DND-41 (cell line): ENCODE measurements around the gene SCN5A.

Experiments used
- ATAC-seq: fragments of 200-7000 bp; cut with Tn5 transposase; 3 replicates; pipeline ENCODE4 v1.9.1; 2021; ENCODE audit warnings: low read depth; ENCODE audit not compliant: insufficient read depth
- DNase-seq: peaks from one replicate; pipeline ENCODE4 v3.0.0-alpha.2; 2020
- H2AFZ ChIP-seq: 2 replicates; pipeline ENCODE4 v1.6.0; 2012; ENCODE audit warnings: low read depth, low read length
- H3K27ac ChIP-seq: 2 replicates; pipeline ENCODE4 v1.5.1; 2012; ENCODE audit warnings: low read length, inconsistent platforms
- H3K27me3 ChIP-seq: fragments of 200-600 bp; sonication (generic); 2 replicates; pipeline ENCODE4 v1.6.0; 2012; ENCODE audit warnings: low read length, mild to moderate bottlenecking, inconsistent platforms; ENCODE audit not compliant: insufficient read depth, poor library complexity
- H3K36me3 ChIP-seq: 2 replicates; pipeline ENCODE4 v1.5.1; 2012; ENCODE audit warnings: low read length, inconsistent platforms; ENCODE audit not compliant: insufficient read depth
- H3K4me1 ChIP-seq: 2 replicates; pipeline ENCODE4 v1.5.1; 2012; ENCODE audit warnings: mild to moderate bottlenecking, low read length; ENCODE audit not compliant: insufficient read depth
- H3K4me2 ChIP-seq: 2 replicates; pipeline ENCODE4 v1.6.0; 2012; ENCODE audit warnings: mild to moderate bottlenecking, moderate library complexity, low read length, inconsistent platforms; ENCODE audit not compliant: insufficient read depth
- H3K4me3 ChIP-seq, 2 experiments: fragments of 200-600 bp in 1 of 2; shearing (Covaris generic) in 1 of 2; 2 replicates each; pipeline ENCODE4 v1.5.1; 2012 to 2016; ENCODE audit warnings: inconsistent platforms in 2 of 2, low read length in 2 of 2, mild to moderate bottlenecking in 2 of 2, low read depth in 1 of 2, moderate library complexity in 1 of 2
- H3K79me2 ChIP-seq: 2 replicates; pipeline ENCODE4 v1.6.0; 2012; ENCODE audit warnings: low read length, inconsistent platforms; ENCODE audit not compliant: insufficient read depth
- H3K9ac ChIP-seq: 2 replicates; pipeline ENCODE4 v1.6.0; 2012; ENCODE audit warnings: low read depth, mild to moderate bottlenecking, inconsistent platforms, low read length, moderate library complexity
- H3K9me3 ChIP-seq: 2 replicates; pipeline ENCODE4 v1.5.1; 2012; ENCODE audit warnings: low read length, moderate library complexity, mild to moderate bottlenecking, inconsistent platforms; ENCODE audit not compliant: insufficient read depth, severe bottlenecking
- H4K20me1 ChIP-seq: 2 replicates; pipeline ENCODE4 v1.6.0; 2012; ENCODE audit warnings: low read length; ENCODE audit not compliant: insufficient read depth
- CTCF ChIP-seq: IDR thresholded peaks from 2 replicates; pipeline ENCODE4 v1.5.1; 2012; ENCODE audit warnings: borderline replicate concordance, low read length, moderate library complexity, mild to moderate bottlenecking; ENCODE audit not compliant: poor library complexity, severe bottlenecking; ENCODE audit errors: extremely low read depth
- EZH2 ChIP-seq: IDR thresholded peaks from 3 replicates; pipeline ENCODE4 v1.6.1; 2012; ENCODE audit warnings: borderline replicate concordance, low read depth, mild to moderate bottlenecking, moderate library complexity, low read length, inconsistent platforms; ENCODE audit not compliant: severe bottlenecking

Gene SCN5A

GRCh38 chr3:38582316-38582715, 67.2 kb downstream of the SCN5A start:
- no peak for ATAC-seq
- no peak overlapping the region for H3K27ac ChIP-seq

GRCh38 chr3:38581774-38582173, 67.7 kb downstream of the SCN5A start:
- DNase-seq, result no peak
- no peak overlapping the region for H3K27ac ChIP-seq
- H3K36me3 ChIP-seq, result no peaks in the 10 kb centered on the region
- H3K4me2 ChIP-seq, result no peak overlapping the region
- TF ChIP-seq CTCF (no peak), EZH2 (no peak)
- no peak overlapping the region for H3K9ac ChIP-seq
- no peaks in the 10 kb centered on the region for H3K79me2 ChIP-seq
- no peak for ATAC-seq
- H2AFZ ChIP-seq, result no peak overlapping the region
- H3K27me3 ChIP-seq, result no peaks in the 10 kb centered on the region
- no peaks in the 10 kb centered on the region; the same call in 1 of the 2 replicates for H4K20me1 ChIP-seq
- H3K9me3 ChIP-seq, result no peaks in the 10 kb centered on the region
- H3K4me1 ChIP-seq, result no peaks in the 10 kb centered on the region
- H3K4me3 ChIP-seq, result no peak overlapping the region

More at GRCh38 chr3:38582316-38582715, 67.2 kb downstream of the SCN5A start:
- H3K9me3 ChIP-seq, result no peaks in the 10 kb centered on the region
- H2AFZ ChIP-seq, result no peak overlapping the region
- H3K4me2 ChIP-seq, result no peak overlapping the region
- no peak overlapping the region for H3K9ac ChIP-seq
- H3K27me3 ChIP-seq, result no peaks in the 10 kb centered on the region
- H3K36me3 ChIP-seq, result no peaks in the 10 kb centered on the region
- TF ChIP-seq EZH2 (no peak), CTCF (no peak)
- no peaks in the 10 kb centered on the region for H3K4me1 ChIP-seq
- H3K4me3 ChIP-seq, result no peak overlapping the region
- no peak for DNase-seq
- H4K20me1 ChIP-seq, result no peaks in the 10 kb centered on the region; the same call in 1 of the 2 replicates
- H3K79me2 ChIP-seq, result no peaks in the 10 kb centered on the region

- DNase-seq (no peak), ATAC-seq (no peak)
- H3K9me3 ChIP-seq, result no peaks in the 10 kb centered on the region
- H3K79me2 ChIP-seq, result no peaks in the 10 kb centered on the region
- H3K4me2 ChIP-seq, result no peak overlapping the region
- TF ChIP-seq EZH2 (no peak), CTCF (no peak)
- no peaks in the 10 kb centered on the region for H3K27me3 ChIP-seq
- H4K20me1 ChIP-seq, result no peaks in the 10 kb centered on the region
- H2AFZ ChIP-seq, result no peak overlapping the region
- no peaks in the 10 kb centered on the region for H3K36me3 ChIP-seq
- no peaks in the 10 kb centered on the region for H3K4me1 ChIP-seq
- no peak overlapping the region for H3K9ac ChIP-seq
- no peak overlapping the region for H3K27ac ChIP-seq
- no peak overlapping the region for H3K4me3 ChIP-seq
These were observed 68.8 kb downstream of the SCN5A start for GRCh38 chr3:38580450-38581382.
